ENCODE measurements around the gene ATP8B1. TPM values are rescaled to one million over a fixed set of nuclear protein-coding genes. Genes with fewer than 3 reads are reported as not detected.
A peak's percentile ranks its signal among the peaks of the same experiment; 100 is the strongest.
"Not testable (repeated sequence)": the region's sequence is repeated elsewhere in the genome, so short reads cannot be mapped to it uniquely, and the experiment has no call there.

The ATP8B1 gene
- total RNA-seq: not detected
- under 1 TPM in 1 of 2 donors, not detected in 1; 0.24 TPM for polyA plus RNA-seq

- Histone ChIP-seq H3K4me1 (ENCODE audit: insufficient read depth, low read length) (peaks cover 9% of the 10 kb centered on the region), H3K27ac (ENCODE audit: low read depth, low read length) (no peak within 1 kb of the TSS), H3K9me3 (ENCODE audit: control insufficient read depth in 1 of 2, low read length in 2 of 2) (no peaks in the 10 kb centered on the region), H3K4me3 (ENCODE audit: low read length in 2 of 2) (no peak within 1 kb of the TSS), H3K36me3 (ENCODE audit: insufficient read depth, low read length) (no peaks in the 10 kb centered on the region), H3K27me3 (ENCODE audit: insufficient read depth, low read length) (peaks cover 16% of the 10 kb centered on the region)
- intact Hi-C loops (cut with micrococcal nuclease): no loop called here
- CTCF ChIA-PET (ENCODE audit: partially characterized antibody): no interaction called here
- Mint-ChIP-seq H3K27me3 (peaks cover 40 to 44% of the 10 kb centered on the region in 2 donors), H3K4me1 (peaks cover 0 to 20% (median 8%) of the 10 kb centered on the region in 4 donors), H3K36me3 (no peaks in the 10 kb centered on the region), H3K4me3 (peak within 1 kb of the TSS in 6 of 8 donors; percentile 15 to 61 (median 41)), H3K9me3 (peaks cover 0 to 5% (median 0%) of the 10 kb centered on the region in 8 donors), H3K27ac (peak within 1 kb of the TSS in 1 of 7 donors; percentile 25)
- no peak for DNase-seq
- POLR2A ChIA-PET (ENCODE audit: partially characterized antibody): no interaction called here
Observed at GRCh38 chr18:57803103-57803969, at the start of gene ATP8B1. ATP8B1 (minus strand) TSS chr18:57803315; CDS start chr18:57731807, 71,508 bp downstream.

DNA sequence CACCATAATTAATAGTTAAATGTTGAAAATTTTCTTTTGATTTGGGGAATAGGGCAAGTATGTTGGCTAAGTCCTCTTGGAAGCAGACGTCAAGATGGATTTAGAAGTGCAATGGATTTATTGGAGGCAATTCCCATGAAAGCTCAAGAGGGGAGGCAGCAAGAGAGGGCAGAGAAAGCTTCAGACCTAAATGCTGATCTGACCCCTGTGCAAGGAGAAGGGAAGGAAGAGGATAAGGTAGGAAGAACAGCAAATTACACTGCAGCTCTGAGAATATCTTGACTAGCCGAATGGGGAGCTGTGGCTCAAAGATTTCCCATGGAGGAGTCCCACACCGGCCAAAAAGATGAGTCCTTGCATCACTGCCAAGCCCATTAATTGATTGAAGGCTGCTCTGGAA, 46.9 kb upstream of the ATP8B1 start:
- no peak overlapping the region for H3K4me3 ChIP-seq (ENCODE audit: low read length in 2 of 2)
- ChIA-PET CTCF (ENCODE audit: partially characterized antibody) (no interaction called here), POLR2A (ENCODE audit: partially characterized antibody) (no interaction called here)
- Mint-ChIP-seq H3K4me3 (no peak overlapping the region), H3K4me1 (no peaks in the 10 kb centered on the region), H3K9me3 (no peaks in the 10 kb centered on the region), H3K27ac (no peak overlapping the region), H3K27me3 (peaks cover 2 to 7% of the 10 kb centered on the region in 2 donors), H3K36me3 (no peaks in the 10 kb centered on the region)
- no peaks in the 10 kb centered on the region for H3K27me3 ChIP-seq (ENCODE audit: insufficient read depth, low read length)
- no peak overlapping the region for H3K27ac ChIP-seq (ENCODE audit: low read depth, low read length)
- H3K36me3 ChIP-seq (ENCODE audit: insufficient read depth, low read length): no peaks in the 10 kb centered on the region
- intact Hi-C loops (cut with micrococcal nuclease): no loop called here
- no peak for DNase-seq
- H3K9me3 ChIP-seq (ENCODE audit: control insufficient read depth in 1 of 2, low read length in 2 of 2): no peaks in the 10 kb centered on the region
- H3K4me1 ChIP-seq (ENCODE audit: insufficient read depth, low read length): no peaks in the 10 kb centered on the region

GRCh38 chr18:57848374-57848773, 45.3 kb upstream of the ATP8B1 start:
- H3K36me3 ChIP-seq (ENCODE audit: insufficient read depth, low read length); H3K4me3 Mint-ChIP-seq; H3K4me3 ChIP-seq (ENCODE audit: low read length in 2 of 2); H3K4me1 Mint-ChIP-seq; H3K9me3 Mint-ChIP-seq; H3K27ac ChIP-seq (ENCODE audit: low read depth, low read length); H3K4me1 ChIP-seq (ENCODE audit: insufficient read depth, low read length); H3K27ac Mint-ChIP-seq; H3K9me3 ChIP-seq (ENCODE audit: control insufficient read depth in 1 of 2, low read length in 2 of 2); POLR2A ChIA-PET (ENCODE audit: partially characterized antibody); H3K27me3 ChIP-seq (ENCODE audit: insufficient read depth, low read length); H3K36me3 Mint-ChIP-seq; intact Hi-C loops (cut with micrococcal nuclease); DNase-seq: not testable (repeated sequence)
- H3K27me3 Mint-ChIP-seq: peaks cover 3 to 13% of the 10 kb centered on the region in 2 donors
- CTCF ChIA-PET (ENCODE audit: partially characterized antibody): interaction anchor here (1.2 kb wide), 1 partner anchor 34 kb away, joined by 4 read pairs; no protein-coding TSS in a partner anchor

GRCh38 chr18:57847431-57847830, 44.3 kb upstream of the ATP8B1 start:
- H3K27me3 Mint-ChIP-seq: peaks cover 5 to 12% of the 10 kb centered on the region in 2 donors
- H3K36me3 ChIP-seq (ENCODE audit: insufficient read depth, low read length); H3K36me3 Mint-ChIP-seq; H3K4me3 ChIP-seq (ENCODE audit: low read length in 2 of 2); intact Hi-C loops (cut with micrococcal nuclease); H3K4me3 Mint-ChIP-seq; POLR2A ChIA-PET (ENCODE audit: partially characterized antibody); H3K27ac Mint-ChIP-seq; DNase-seq; H3K9me3 ChIP-seq (ENCODE audit: control insufficient read depth in 1 of 2, low read length in 2 of 2); H3K4me1 Mint-ChIP-seq; H3K27me3 ChIP-seq (ENCODE audit: insufficient read depth, low read length); H3K27ac ChIP-seq (ENCODE audit: low read depth, low read length); H3K9me3 Mint-ChIP-seq; H3K4me1 ChIP-seq (ENCODE audit: insufficient read depth, low read length): not testable (repeated sequence)
- CTCF ChIA-PET (ENCODE audit: partially characterized antibody): interaction anchor here (1.2 kb wide), 1 partner anchor 35 kb away, joined by 4 read pairs; no protein-coding TSS in a partner anchor

- no peak for DNase-seq
- Mint-ChIP-seq H3K36me3 (no peaks in the 10 kb centered on the region), H3K27me3 (peaks cover 5 to 12% of the 10 kb centered on the region in 2 donors), H3K27ac (no peak overlapping the region), H3K9me3 (no peaks in the 10 kb centered on the region), H3K4me3 (no peak overlapping the region), H3K4me1 (no peaks in the 10 kb centered on the region)
- no peaks in the 10 kb centered on the region for H3K27me3 ChIP-seq (ENCODE audit: insufficient read depth, low read length)
- ChIA-PET POLR2A (ENCODE audit: partially characterized antibody) (no interaction called here), CTCF (ENCODE audit: partially characterized antibody) (no interaction called here)
- no peak overlapping the region for H3K4me3 ChIP-seq (ENCODE audit: low read length in 2 of 2)
- no peaks in the 10 kb centered on the region for H3K36me3 ChIP-seq (ENCODE audit: insufficient read depth, low read length)
- no peaks in the 10 kb centered on the region for H3K4me1 ChIP-seq (ENCODE audit: insufficient read depth, low read length)
- H3K27ac ChIP-seq (ENCODE audit: low read depth, low read length): no peak overlapping the region
- H3K9me3 ChIP-seq (ENCODE audit: control insufficient read depth in 1 of 2, low read length in 2 of 2): no peaks in the 10 kb centered on the region
- intact Hi-C loops (cut with micrococcal nuclease): no loop called here
Observed at GRCh38 chr18:57846258-57846657, 43.1 kb upstream of the ATP8B1 start.

GRCh38 chr18:57845605-57846074, 42.5 kb upstream of the ATP8B1 start:
- no peak overlapping the region for H3K4me3 Mint-ChIP-seq
- H3K27ac Mint-ChIP-seq: no peak overlapping the region
- DNase-seq: no peak
- Histone ChIP-seq H3K4me1 (ENCODE audit: insufficient read depth, low read length) (no peaks in the 10 kb centered on the region), H3K4me3 (ENCODE audit: low read length in 2 of 2) (no peak overlapping the region), H3K27ac (ENCODE audit: low read depth, low read length) (no peak overlapping the region), H3K36me3 (ENCODE audit: insufficient read depth, low read length) (no peaks in the 10 kb centered on the region), H3K27me3 (ENCODE audit: insufficient read depth, low read length) (no peaks in the 10 kb centered on the region), H3K9me3 (ENCODE audit: control insufficient read depth in 1 of 2, low read length in 2 of 2) (no peaks in the 10 kb centered on the region)
- intact Hi-C loops (cut with micrococcal nuclease): no loop called here
- CTCF ChIA-PET (ENCODE audit: partially characterized antibody): interaction anchor here (0.9 kb wide), 1 partner anchor 13 kb away, joined by 3 read pairs; no protein-coding TSS in a partner anchor
- POLR2A ChIA-PET (ENCODE audit: partially characterized antibody): no interaction called here
- H3K9me3 Mint-ChIP-seq: no peaks in the 10 kb centered on the region
- no peaks in the 10 kb centered on the region for H3K4me1 Mint-ChIP-seq
- no peaks in the 10 kb centered on the region for H3K36me3 Mint-ChIP-seq
- peaks cover 5 to 12% of the 10 kb centered on the region in 2 donors for H3K27me3 Mint-ChIP-seq

DNA sequence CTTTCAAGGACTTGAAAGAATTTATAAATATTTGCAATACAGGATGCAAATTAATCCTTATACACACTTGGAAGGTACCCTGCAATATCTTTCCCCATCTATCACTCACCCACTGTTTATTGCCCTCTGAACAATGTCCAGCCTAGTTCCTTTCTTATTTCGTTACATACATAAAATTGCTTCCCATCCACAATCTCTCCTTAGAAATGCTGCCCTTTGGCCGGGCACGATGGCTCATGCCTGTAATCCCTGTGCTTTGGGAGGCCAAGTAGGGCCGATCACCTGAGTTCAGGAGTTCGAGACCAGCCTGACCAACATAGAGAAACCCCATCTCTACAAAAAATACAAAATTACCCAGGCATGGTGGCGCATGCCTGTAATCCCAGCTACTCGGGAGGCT, 41.2 kb upstream of the ATP8B1 start:
- H3K4me3 ChIP-seq (ENCODE audit: low read length in 2 of 2): no peak overlapping the region
- Mint-ChIP-seq H3K4me3 (no peak overlapping the region), H3K27me3 (peaks cover 7 to 12% of the 10 kb centered on the region in 2 donors), H3K27ac (no peak overlapping the region), H3K36me3 (no peaks in the 10 kb centered on the region), H3K9me3 (no peaks in the 10 kb centered on the region), H3K4me1 (no peaks in the 10 kb centered on the region)
- H3K4me1 ChIP-seq (ENCODE audit: insufficient read depth, low read length): no peaks in the 10 kb centered on the region
- intact Hi-C loops (cut with micrococcal nuclease): no loop called here
- CTCF ChIA-PET (ENCODE audit: partially characterized antibody): no interaction called here
- POLR2A ChIA-PET (ENCODE audit: partially characterized antibody): no interaction called here
- no peaks in the 10 kb centered on the region for H3K36me3 ChIP-seq (ENCODE audit: insufficient read depth, low read length)
- no peaks in the 10 kb centered on the region for H3K9me3 ChIP-seq (ENCODE audit: control insufficient read depth in 1 of 2, low read length in 2 of 2)
- H3K27me3 ChIP-seq (ENCODE audit: insufficient read depth, low read length): no peaks in the 10 kb centered on the region
- H3K27ac ChIP-seq (ENCODE audit: low read depth, low read length): no peak overlapping the region
- no peak for DNase-seq

All from CD4-positive, alpha-beta memory T cell (primary cell).